NCI-H524 (cell line): Measurements from ENCODE around the gene RGPD8.

Experiments
- DNase-seq, 2 experiments: peaks; one replicate each; lab custom pipeline; 2025; lab: John Stamatoyannopoulos, UW

Gene RGPD8

GRCh38 chr2:112335600-112335999 lies 97.8 kb downstream of the RGPD8 start:
- DNase-seq: no peak

- no peak for DNase-seq
Measured at GRCh38 chr2:112332123-112332696, 101.2 kb downstream of the RGPD8 start.

GRCh38 chr2:112322919-112323318 lies 110.5 kb downstream of the RGPD8 start:
- no peak for DNase-seq

GRCh38 chr2:112321375-112322320 lies 111.8 kb downstream of the RGPD8 start:
- DNase-seq: no peak
